ENCODE results near the gene SPI1.

SPI1 gene

DNA sequence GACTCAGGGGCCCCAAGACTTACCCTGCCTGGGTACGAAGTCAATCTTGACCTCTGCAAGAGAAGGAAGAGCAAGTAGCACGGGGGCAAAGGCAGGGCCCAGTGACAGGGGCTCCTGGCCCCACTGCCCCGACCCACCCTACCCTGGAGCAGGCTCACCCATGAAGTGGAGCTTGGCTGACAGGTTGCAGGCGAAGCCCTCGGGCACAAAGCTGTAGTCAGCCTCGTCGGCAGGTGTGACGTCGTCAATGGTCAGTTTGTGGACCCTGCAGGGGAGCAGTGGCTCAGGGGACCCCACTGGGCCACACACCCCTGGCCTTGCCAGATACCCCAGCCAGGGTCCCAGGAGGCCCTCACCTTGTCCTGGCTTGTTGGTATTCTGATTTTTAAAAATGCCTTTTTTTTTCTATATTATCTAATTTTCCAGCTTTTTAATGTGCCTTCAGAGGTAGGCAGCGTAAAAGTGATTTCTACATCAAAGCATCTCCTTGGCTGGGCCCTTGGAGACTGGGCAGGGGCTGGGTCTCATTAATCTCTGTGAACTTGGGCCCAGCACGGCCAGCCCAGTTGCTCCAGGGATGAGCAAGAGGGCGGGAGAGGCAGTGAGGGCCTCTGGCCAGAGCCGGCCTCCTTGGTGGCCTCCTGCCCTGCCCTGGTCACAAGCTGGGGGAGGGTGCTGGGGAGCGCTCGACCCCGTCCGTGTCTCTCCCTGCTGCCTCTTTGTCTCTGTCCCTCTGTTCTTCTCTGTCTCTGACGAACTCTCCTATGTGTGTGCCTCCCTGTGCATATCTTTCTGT, 37.2 kb downstream of the SPI1 start:
- no peak for TF ChIP-seq CSDC2 (CRISPR knock-in tag; IDR thresholded peaks at IDR 0.05)
- no peak for TF ChIP-seq BACH2 (CRISPR knock-in tag; IDR thresholded peaks at IDR 0.05; ENCODE audit: borderline replicate concordance)
- TF ChIP-seq, protein P1, sequence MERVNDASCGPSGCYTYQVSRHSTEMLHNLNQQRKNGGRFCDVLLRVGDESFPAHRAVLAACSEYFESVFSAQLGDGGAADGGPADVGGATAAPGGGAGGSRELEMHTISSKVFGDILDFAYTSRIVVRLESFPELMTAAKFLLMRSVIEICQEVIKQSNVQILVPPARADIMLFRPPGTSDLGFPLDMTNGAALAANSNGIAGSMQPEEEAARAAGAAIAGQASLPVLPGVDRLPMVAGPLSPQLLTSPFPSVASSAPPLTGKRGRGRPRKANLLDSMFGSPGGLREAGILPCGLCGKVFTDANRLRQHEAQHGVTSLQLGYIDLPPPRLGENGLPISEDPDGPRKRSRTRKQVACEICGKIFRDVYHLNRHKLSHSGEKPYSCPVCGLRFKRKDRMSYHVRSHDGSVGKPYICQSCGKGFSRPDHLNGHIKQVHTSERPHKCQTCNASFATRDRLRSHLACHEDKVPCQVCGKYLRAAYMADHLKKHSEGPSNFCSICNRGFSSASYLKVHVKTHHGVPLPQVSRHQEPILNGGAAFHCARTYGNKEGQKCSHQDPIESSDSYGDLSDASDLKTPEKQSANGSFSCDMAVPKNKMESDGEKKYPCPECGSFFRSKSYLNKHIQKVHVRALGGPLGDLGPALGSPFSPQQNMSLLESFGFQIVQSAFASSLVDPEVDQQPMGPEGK (CRISPR knock-in tag; IDR thresholded peaks at IDR 0.05; ENCODE audit: borderline replicate concordance) = no peak
- no peak for TF ChIP-seq ZFP3 (CRISPR knock-in tag; IDR thresholded peaks at IDR 0.05)
- no peak for TF ChIP-seq ZNF565 (CRISPR knock-in tag; conservative IDR thresholded peaks at IDR 0.05; ENCODE audit: low read depth)
- TF ChIP-seq ZNF70 (CRISPR knock-in tag; IDR thresholded peaks at IDR 0.05) = no peak
- no peak for TF ChIP-seq SNAI2 (CRISPR knock-in tag; IDR thresholded peaks at IDR 0.05)
- TF ChIP-seq, protein P2, sequence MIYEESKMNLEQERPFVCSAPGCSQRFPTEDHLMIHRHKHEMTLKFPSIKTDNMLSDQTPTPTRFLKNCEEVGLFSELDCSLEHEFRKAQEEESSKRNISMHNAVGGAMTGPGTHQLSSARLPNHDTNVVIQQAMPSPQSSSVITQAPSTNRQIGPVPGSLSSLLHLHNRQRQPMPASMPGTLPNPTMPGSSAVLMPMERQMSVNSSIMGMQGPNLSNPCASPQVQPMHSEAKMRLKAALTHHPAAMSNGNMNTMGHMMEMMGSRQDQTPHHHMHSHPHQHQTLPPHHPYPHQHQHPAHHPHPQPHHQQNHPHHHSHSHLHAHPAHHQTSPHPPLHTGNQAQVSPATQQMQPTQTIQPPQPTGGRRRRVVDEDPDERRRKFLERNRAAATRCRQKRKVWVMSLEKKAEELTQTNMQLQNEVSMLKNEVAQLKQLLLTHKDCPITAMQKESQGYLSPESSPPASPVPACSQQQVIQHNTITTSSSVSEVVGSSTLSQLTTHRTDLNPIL (CRISPR knock-in tag; IDR thresholded peaks at IDR 0.05; ENCODE audit: low read depth) = no peak
- TF ChIP-seq, protein P3, sequence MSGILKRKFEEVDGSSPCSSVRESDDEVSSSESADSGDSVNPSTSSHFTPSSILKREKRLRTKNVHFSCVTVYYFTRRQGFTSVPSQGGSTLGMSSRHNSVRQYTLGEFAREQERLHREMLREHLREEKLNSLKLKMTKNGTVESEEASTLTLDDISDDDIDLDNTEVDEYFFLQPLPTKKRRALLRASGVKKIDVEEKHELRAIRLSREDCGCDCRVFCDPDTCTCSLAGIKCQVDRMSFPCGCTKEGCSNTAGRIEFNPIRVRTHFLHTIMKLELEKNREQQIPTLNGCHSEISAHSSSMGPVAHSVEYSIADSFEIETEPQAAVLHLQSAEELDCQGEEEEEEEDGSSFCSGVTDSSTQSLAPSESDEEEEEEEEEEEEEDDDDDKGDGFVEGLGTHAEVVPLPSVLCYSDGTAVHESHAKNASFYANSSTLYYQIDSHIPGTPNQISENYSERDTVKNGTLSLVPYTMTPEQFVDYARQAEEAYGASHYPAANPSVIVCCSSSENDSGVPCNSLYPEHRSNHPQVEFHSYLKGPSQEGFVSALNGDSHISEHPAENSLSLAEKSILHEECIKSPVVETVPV (CRISPR knock-in tag; IDR thresholded peaks at IDR 0.05) = no peak
- TF ChIP-seq, protein P4, sequence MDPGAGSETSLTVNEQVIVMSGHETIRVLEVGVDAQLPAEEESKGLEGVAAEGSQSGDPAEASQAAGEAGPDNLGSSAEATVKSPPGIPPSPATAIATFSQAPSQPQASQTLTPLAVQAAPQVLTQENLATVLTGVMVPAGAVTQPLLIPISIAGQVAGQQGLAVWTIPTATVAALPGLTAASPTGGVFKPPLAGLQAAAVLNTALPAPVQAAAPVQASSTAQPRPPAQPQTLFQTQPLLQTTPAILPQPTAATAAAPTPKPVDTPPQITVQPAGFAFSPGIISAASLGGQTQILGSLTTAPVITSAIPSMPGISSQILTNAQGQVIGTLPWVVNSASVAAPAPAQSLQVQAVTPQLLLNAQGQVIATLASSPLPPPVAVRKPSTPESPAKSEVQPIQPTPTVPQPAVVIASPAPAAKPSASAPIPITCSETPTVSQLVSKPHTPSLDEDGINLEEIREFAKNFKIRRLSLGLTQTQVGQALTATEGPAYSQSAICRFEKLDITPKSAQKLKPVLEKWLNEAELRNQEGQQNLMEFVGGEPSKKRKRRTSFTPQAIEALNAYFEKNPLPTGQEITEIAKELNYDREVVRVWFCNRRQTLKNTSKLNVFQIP (CRISPR knock-in tag; IDR thresholded peaks at IDR 0.05; ENCODE audit: borderline replicate concordance, low read depth) = no peak

DNA sequence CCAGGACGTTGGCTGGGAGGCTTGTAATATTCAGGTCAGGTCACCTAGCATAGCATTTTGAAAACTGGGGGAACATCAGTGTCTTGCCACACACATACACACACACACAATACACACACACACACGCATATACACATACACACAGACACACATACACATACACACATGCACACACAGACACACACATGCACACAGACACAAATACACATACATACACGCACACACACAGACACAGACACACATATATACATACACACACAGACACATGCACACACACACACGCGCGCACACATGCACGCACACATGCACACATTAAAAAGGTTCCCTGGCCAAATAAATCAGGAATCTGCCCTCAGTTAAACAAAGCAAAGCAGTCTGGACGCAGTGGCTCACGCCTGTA, 38.3 kb downstream of the SPI1 start:
- TF ChIP-seq ZNF70 (CRISPR knock-in tag; IDR thresholded peaks at IDR 0.05) = no peak
- no peak for TF ChIP-seq ARNTL (CRISPR knock-in tag; IDR thresholded peaks at IDR 0.05; ENCODE audit: borderline replicate concordance, low read depth)
- TF ChIP-seq, protein P4 (CRISPR knock-in tag; IDR thresholded peaks at IDR 0.05; ENCODE audit: borderline replicate concordance, low read depth) = no peak
- TF ChIP-seq ZNF565 (CRISPR knock-in tag; conservative IDR thresholded peaks at IDR 0.05; ENCODE audit: low read depth) = no peak
- TF ChIP-seq, protein P1 (CRISPR knock-in tag; IDR thresholded peaks at IDR 0.05; ENCODE audit: borderline replicate concordance) = no peak
- TF ChIP-seq, protein P3 (CRISPR knock-in tag; IDR thresholded peaks at IDR 0.05) = no peak
- TF ChIP-seq CSDC2 (CRISPR knock-in tag; IDR thresholded peaks at IDR 0.05) = no peak
- ATAC-seq = no peak

More for the DNA sequence above, 37.2 kb downstream of the SPI1 start:
- ATAC-seq = peak; percentile 19; the same call in 1 of the 3 replicates

DNA sequence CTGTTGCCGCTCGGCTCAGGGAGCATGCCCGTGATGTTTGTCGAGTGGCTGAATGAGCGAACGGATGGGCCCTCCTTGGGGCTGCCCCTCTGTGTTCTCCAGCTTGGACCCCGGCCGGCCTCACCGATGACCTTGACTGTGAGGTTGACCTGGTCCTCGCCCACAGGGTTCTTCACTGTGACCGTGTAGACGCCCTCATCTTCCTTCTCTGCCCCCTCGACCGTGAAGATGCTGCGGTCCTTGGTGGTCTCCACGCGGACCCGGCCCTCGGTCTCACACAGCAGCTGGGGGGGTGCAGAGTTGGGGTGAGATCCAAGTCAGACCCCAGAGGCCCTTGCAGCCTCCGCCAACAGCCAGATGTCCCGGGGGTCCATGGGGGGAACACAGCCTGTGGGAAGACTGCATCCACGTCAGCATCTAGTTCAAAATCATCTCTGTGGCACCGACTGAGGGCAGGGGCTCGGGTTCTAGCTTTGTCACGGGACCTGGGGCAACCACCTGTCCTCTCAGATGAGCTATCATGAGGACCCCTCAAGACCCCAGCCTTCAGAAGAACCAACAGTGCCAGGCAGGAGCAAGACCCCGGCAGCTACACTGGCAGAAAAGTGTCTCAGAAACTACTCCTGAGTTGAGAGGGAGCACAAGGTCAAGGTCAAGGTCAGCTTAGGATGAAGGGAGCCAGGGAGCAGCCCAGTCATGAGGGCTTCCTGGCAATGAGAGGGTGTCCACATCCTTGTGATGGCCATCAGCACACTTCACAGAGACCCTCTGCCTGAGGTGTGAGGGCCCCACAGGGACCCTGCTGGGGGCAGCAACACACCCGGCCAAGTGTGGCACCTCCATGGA, 39.7 kb downstream of the SPI1 start:
- ATAC-seq = no peak
- TF ChIP-seq, protein P3 (CRISPR knock-in tag; IDR thresholded peaks at IDR 0.05) = no peak
- TF ChIP-seq ZNF565 (CRISPR knock-in tag; conservative IDR thresholded peaks at IDR 0.05; ENCODE audit: low read depth) (no peak), ARNTL (CRISPR knock-in tag; IDR thresholded peaks at IDR 0.05; ENCODE audit: borderline replicate concordance, low read depth) (no peak), ZNF8 (CRISPR knock-in tag; IDR thresholded peaks at IDR 0.05) (no peak), BACH2 (CRISPR knock-in tag; IDR thresholded peaks at IDR 0.05; ENCODE audit: borderline replicate concordance) (no peak), ZC3H10 (CRISPR knock-in tag; IDR thresholded peaks at IDR 0.05) (no peak), CSDC2 (CRISPR knock-in tag; IDR thresholded peaks at IDR 0.05) (no peak)
- TF ChIP-seq, protein P5, sequence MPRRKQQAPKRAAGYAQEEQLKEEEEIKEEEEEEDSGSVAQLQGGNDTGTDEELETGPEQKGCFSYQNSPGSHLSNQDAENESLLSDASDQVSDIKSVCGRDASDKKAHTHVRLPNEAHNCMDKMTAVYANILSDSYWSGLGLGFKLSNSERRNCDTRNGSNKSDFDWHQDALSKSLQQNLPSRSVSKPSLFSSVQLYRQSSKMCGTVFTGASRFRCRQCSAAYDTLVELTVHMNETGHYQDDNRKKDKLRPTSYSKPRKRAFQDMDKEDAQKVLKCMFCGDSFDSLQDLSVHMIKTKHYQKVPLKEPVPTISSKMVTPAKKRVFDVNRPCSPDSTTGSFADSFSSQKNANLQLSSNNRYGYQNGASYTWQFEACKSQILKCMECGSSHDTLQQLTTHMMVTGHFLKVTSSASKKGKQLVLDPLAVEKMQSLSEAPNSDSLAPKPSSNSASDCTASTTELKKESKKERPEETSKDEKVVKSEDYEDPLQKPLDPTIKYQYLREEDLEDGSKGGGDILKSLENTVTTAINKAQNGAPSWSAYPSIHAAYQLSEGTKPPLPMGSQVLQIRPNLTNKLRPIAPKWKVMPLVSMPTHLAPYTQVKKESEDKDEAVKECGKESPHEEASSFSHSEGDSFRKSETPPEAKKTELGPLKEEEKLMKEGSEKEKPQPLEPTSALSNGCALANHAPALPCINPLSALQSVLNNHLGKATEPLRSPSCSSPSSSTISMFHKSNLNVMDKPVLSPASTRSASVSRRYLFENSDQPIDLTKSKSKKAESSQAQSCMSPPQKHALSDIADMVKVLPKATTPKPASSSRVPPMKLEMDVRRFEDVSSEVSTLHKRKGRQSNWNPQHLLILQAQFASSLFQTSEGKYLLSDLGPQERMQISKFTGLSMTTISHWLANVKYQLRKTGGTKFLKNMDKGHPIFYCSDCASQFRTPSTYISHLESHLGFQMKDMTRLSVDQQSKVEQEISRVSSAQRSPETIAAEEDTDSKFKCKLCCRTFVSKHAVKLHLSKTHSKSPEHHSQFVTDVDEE (CRISPR knock-in tag; IDR thresholded peaks at IDR 0.05) = no peak

Measured in SK-N-SH treated with all-trans-retinoic acid at 6 μM for 48 hours (cell line).